ENCODE results near the gene ASPSCR1. TPM values are rescaled to one million over a fixed set of nuclear protein-coding genes. Genes with fewer than 3 reads are reported as not detected.

Gene ASPSCR1
- total and polyA plus RNA-seq, 2 of the 13 experiments (the other 11 are each of a cell fraction or from before 2014, with no cell fraction given): 274 to 314 TPM

- TF ChIP-seq BRF2 (CRISPR knock-in tag; IDR thresholded peaks at IDR 0.05) (peak; percentile 82; the same call in 1 of the 2 replicates), ZNF496 (CRISPR knock-in tag; IDR thresholded peaks at IDR 0.05; ENCODE audit: insufficient replicate concordance) (no peak), FOSL2 (CRISPR knock-in tag; IDR thresholded peaks at IDR 0.05) (no peak), CHD2 (IDR thresholded peaks at IDR 0.05; ENCODE audit: low read depth, low read length) (no peak), TRIM24 (CRISPR knock-in tag; IDR thresholded peaks at IDR 0.05) (no peak), MIER3 (CRISPR knock-in tag; IDR thresholded peaks at IDR 0.05; ENCODE audit: borderline replicate concordance) (no peak; the same call in 1 of the 2 replicates), ZNF180 (CRISPR knock-in tag; IDR thresholded peaks at IDR 0.05; ENCODE audit: borderline replicate concordance, low read depth) (no peak), ZNF44 (CRISPR knock-in tag; IDR thresholded peaks at IDR 0.05) (no peak), ZIK1 (CRISPR knock-in tag; IDR thresholded peaks at IDR 0.05; ENCODE audit: borderline replicate concordance, low read depth) (no peak; the same call in 1 of the 2 replicates), HNF1B (CRISPR knock-in tag; IDR thresholded peaks at IDR 0.05) (no peak), FOXO1 (CRISPR knock-in tag; IDR thresholded peaks at IDR 0.05) (no peak), ZHX2 (IDR thresholded peaks at IDR 0.05; ENCODE audit: low read depth) (no peak), ZHX2 (CRISPR knock-in tag; IDR thresholded peaks at IDR 0.05; ENCODE audit: borderline replicate concordance) (no peak), ZNF546 (CRISPR knock-in tag; conservative IDR thresholded peaks at IDR 0.05) (peak; percentile 78; the same call in 1 of the 2 replicates), ATRX (CRISPR knock-in tag; IDR thresholded peaks at IDR 0.05; ENCODE audit: borderline replicate concordance) (no peak), ZNF577 (CRISPR knock-in tag; IDR thresholded peaks at IDR 0.05; ENCODE audit: borderline replicate concordance, low read depth) (no peak), AHR (CRISPR knock-in tag; IDR thresholded peaks at IDR 0.05) (no peak), GABPB1 (CRISPR knock-in tag; IDR thresholded peaks at IDR 0.05) (no peak), ETV6 (CRISPR knock-in tag; conservative IDR thresholded peaks at IDR 0.05) (no peak)
Measured at GRCh38 chr17:82023447-82024241, 46.2 kb downstream of the ASPSCR1 start (continued).
